Erythroblast (primary cell): Measurements from ENCODE around the gene ABCC6.
"Not testable (repeated sequence)": the region's sequence is repeated elsewhere in the genome, so short reads cannot be mapped to it uniquely, and the experiment has no call there.

Experiments used
- GATA1 ChIP-seq: IDR thresholded peaks from 2 replicates; pipeline ENCODE4 v1.6.1; 2011; ENCODE audit warnings: low read depth, mild to moderate bottlenecking, control low read depth, low read length, moderate library complexity
- POLR2A ChIP-seq: IDR thresholded peaks from 2 replicates; pipeline ENCODE4 v1.6.1; 2011; ENCODE audit warnings: mild to moderate bottlenecking, low read length

- not testable (repeated sequence) for TF ChIP-seq POLR2A, GATA1
These were observed 17.4 kb upstream of the ABCC6 start for GRCh38 chr16:16240667-16241066.
